RPMI7951 (cell line): ENCODE data around the gene STK17B. TPM values are rescaled to one million over a fixed set of nuclear protein-coding genes. Genes with fewer than 3 reads are reported as not detected.
A peak's percentile ranks its signal among the peaks of the same experiment; 100 is the strongest.

Experiments used
- DNase-seq: peaks from one replicate; pipeline ENCODE4 v3.0.0-alpha.2; 2012; ENCODE audit warnings: low read depth
- total RNA-seq: library from RNA; depleted of rRNA; stranded (reverse); fragments of >200 nt; shearing (Covaris generic); gene quantifications from 2 replicates; pipeline ENCODE4 v1.2.3, GENCODE V29; 2014

The STK17B gene
- total RNA-seq, 1 experiment from 2014 or later = 75.5 TPM

DNA sequence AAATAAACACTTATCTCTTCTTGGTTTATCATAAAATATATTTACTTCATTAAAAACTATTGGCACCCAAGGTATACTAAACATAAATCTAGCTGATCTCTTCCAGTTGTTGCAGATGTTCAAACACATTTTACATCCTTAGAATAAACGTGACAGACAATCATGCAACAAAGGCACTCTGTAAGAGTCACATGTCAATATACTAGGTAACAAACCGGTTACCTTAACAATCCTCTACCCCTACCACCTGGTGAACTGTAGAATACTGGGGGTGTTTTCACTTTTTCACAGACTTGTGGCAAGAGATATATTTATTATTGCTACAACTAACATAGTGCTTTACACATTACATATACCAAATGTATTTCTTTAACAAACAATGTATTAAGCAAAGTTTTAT is 15.8 kb downstream of the STK17B start:
- DNase-seq = no peak

DNA sequence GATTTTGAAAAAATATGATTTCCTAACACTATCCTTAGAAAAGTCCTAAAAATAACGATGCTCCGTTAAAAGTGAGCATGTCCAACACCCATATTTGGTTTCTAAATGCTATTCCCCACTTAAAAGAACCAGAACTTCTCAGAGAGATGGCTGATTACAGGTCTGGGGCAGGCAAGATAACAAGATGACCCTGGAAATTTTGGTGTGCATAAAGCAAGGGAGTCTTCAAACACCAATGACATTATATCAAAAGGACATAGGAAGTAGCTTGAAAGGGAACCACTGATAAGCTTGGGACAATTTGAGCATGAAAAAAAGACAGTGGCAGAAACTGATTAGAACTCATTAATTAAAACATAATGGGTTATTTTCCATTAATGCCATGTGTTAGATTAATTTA is 17.9 kb downstream of the STK17B start:
- DNase-seq = no peak

DNA sequence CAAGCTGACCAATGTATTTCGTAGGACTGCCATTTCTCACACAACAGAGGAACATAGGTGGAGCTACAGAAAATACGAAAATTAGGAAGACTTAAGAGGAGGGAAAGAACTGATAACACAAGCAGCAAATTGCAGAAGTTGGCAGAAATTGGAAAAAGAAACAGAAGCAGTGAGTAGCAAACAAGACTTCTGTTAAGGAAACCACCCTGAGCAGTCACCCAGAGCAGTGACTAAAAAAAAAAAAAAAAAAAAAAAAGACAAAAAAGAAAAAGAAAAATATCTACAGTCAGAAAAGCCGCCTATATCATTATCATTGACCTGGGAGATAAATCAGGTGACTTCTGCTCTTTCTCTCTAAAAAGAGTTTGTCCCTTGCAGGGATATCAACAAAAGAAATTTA is 21.4 kb downstream of the STK17B start:
- DNase-seq = no peak

DNA sequence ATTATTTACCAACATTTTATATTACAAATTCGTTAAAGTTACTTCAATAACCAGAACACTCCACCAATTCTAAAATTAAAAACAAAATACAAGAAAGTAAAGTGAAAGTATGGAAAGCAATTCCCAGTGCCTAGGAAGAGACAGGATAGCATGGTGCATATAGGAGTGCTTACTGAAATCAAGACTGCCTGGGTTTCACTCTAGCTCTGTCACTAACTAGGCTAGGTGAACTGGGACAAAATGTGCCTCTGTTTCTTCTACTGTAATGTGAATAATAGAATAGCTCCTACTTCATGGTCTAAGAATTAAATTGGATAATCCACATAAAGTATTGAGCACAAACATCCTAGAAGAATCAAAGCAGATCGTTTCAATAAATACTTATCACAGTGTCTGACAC is 22.6 kb downstream of the STK17B start:
- DNase-seq = no peak

DNA sequence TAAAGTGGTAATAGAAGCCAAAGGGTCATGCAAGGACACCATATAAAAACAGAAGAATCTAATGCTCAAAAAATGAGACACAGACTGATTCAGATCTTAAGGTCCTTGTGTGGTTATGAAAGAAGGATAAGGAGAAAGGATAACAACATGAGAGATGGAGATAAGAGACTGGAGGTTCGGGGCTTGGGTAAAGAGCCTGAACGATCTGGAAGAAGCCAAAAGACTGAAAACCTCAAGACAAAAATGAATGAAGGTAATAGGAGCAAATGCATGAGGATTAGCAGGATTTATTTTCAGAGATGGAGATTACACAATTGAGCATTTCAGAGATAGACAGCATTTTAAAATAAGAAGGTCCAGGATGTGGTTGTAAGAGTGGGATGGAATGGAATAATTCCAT is 26.1 kb downstream of the STK17B start:
- DNase-seq = no peak

DNA sequence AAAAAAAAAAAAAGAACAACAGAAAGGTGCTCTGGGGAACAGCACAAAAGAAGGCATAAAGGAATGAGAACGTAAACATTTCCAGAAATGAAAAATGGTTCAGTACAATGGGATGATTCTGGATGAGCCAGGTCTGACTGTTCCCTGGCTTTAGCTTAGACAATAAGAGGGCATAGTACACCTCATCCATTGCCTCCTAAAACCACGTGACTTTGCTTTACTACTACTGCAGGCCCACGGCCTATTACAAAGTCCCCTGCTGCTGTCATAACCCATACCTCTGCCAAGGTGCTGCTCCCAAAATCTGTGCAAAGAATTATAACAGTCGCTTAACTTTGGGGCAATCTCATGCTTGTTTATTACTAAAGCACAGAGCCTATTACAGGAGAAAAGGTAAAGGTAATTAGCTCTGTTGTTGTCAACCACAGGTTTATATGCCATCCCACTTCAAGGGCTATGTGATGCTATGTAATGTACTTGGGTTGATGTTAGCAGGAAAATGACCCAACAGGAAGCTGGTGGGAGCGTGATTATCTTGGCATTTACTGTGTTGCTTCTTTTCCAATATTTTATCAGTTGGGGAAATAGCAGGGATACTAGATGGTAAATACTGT is 26.8 kb downstream of the STK17B start:
- no peak for DNase-seq

DNA sequence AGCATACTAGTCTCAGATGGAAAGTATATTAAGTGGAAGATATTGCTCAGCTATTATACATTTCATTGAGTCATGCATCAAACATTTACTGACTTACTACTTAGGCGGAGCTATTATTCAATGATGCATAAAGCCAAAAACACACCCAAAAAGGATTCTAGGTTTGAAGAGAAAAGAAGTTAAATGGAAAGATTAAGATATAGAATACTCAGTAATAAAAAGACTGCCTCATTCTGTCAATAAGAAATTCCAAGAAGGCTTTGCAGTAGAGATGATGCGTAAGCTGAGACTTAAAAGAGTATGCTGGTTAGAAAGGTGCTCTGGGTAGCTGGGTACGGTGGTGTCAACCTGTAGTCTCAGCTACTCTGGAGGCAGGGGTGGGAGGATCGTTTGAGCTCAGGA is 27.6 kb downstream of the STK17B start:
- DNase-seq = no peak

DNA sequence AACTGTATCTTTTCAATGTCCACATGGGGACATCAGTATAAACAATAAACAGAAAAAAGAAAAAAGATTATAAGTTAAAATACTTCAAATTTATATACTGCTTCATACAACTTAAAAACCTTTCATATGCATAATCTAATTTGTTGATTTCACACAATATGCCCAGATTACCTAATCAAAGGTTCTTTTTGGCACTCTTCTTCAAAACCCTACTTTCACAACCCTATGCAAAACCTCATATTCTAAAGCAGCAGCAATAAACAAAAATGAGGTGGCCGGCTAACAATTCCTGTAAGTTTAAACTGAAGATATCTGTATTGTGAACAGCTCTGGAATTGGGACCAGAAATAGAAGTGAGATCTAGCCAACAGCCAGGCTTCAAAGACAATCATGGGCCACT is 28.6 kb downstream of the STK17B start:
- no peak for DNase-seq

DNA sequence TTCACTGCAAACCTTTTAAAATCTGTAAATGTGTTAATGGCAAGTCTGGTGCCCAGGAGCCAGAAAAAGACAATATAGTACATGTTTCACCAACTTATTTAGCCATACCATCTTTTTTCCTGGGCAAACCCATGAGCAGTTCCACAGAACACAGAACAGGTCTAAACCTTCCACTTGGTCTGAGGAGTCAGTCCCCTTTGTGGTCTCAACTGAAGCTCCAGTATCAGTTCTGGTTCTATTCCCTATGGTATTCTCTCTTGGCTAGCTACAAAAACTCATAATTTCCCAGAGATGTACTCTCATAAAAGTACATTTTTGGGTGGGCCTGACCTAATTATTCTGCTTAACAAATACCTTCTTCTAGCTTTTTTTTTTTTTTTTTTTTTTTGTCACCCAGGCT is 31.2 kb downstream of the STK17B start:
- DNase-seq = no peak

DNA sequence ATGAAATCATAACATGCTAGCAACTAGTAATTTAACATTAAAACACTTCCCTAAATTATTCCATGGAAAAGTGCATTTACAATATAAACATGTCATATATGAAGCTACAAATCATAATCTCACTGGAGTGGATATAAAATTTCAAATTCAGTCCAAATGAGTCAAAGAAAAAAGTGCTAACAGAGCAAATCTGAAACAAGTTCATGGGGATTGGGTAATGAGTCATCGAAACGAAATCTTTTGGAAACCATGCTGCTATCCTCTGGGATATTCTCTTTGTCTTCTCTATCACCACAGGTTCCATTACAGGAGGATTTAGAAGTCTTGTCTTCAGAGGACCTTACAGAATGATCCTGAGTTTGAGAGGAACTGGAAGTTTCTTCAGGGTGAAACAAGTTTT is 34.1 kb downstream of the STK17B start:
- peak; percentile 70 for DNase-seq

DNA sequence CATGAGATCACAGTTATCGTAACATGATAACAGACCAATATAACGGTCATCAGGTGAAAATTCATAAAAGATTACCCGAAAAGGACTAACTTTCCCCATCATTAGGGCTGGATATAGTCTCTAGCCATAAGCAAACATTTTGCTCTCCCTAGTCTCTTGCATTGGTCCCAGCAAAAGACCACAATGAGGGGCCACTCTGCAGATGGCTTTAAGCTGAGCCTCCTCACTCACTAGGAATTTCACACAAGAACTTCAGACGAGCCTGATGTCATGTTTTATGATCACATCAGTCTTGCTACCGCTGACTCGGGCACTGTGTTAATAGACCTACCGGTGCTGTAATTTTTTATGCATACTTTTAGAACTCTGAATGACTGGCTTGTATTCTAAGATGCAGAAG is 35.2 kb downstream of the STK17B start:
- DNase-seq = no peak

DNA sequence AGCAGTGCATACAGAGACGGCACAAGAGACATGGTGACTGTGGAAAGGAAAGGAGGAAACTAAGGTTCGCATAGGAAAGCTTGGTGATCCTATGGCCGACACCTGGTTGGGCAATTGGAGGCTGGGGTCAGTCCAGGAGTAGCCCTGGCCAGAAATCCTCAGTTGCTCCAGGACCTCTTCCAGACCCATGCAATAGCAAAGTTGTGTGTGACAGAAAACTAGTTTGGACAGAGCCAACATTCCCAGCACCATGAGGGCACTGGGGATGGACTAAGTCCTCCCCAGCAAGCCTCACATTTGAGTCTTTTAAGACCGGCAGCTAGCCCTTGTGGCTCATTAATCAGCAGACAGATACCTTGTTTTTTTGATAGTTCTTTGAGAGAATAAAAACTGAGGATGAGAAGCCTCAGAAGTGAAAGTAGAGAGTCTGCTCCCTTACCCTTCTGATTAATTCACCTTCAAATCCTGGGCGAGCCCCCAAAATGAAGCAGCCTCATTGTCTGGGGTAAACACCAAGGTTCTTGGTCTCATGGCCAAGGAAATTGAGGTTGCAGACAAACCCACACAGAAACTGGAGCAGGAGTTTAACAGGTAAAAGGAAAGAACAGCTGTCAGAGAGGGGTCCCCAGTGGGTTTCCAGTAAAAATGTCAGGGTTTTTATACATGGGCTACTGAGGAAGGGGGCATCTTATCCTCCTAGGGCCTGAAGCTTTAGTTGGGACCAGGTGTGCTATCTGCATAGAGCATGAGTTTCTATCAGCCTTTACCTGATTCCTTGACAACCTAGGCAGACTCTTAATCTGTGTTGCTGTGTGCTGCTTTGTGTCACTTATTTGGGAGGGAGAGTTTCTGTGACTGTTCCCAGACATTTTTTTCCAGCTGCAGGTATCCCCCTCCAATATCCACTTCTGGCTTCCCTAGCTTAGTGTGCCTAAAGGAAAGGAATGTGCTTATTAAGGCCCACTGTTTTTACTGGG is 39.1 kb downstream of the STK17B start:
- DNase-seq = peak; percentile 41

DNA sequence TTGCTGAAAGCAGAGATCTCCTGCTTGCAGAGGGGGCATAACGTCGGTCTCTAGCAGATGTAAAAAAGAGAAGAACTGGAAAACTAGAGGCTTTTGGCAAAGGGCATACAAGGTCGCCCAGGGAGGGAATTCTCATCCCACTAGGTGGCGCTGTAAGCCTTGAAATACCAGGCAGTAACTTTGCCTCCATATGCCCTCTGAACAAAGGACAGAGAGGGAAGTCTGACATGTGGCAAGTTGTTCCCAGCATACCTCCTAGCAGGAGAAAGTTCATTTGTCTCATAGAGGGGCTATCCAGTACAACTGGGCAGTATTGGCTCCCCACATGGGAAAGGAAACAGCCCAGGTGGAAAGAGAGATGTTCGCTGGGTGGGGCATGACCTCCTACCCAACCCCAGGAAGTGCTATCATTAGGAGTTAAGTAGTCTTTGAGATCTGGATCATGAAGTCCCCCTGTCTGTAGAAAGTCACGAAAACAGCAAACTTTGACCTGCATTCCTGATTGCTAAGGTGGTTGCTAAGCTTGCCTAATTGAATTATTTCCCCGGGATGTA is 39.9 kb downstream of the STK17B start:
- peak; percentile 65 for DNase-seq

DNA sequence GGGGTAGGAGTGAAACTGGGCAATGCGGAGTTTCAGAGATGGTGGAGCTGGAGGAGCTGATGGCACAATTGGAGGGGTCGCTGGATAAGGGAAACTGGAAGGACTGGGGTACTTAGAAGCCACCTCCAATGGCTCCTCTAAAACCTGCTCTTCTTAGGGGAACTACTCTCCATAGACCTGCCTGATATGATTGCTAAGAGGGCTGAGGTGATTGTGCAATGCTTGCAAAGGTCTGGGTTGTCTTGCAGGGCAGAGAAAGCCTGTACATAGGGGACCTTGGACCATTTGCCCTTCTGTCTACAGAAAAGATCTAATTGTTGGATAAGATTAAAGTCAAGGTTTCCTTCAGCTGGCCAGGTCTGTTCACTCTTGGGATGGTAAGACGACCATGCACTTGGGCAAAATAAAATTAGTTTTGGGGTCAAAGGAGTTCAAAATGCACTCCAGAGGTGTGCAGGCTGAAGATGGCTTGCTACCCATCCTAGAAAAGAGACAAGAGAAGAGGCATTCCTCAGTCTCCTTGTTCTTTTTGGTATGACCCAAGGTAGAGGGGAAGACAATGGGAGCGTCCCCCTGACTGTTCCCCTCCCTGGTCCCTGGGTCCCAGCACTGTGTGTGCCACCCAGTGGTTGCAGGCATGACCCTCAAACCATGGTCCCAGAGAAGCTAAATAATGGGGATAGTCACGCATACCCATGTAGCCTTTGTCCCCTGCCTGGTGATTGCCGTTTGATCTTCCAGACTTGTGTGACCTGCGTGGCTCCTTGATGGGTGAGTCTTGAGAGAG is 41.1 kb downstream of the STK17B start:
- DNase-seq = no peak

DNA sequence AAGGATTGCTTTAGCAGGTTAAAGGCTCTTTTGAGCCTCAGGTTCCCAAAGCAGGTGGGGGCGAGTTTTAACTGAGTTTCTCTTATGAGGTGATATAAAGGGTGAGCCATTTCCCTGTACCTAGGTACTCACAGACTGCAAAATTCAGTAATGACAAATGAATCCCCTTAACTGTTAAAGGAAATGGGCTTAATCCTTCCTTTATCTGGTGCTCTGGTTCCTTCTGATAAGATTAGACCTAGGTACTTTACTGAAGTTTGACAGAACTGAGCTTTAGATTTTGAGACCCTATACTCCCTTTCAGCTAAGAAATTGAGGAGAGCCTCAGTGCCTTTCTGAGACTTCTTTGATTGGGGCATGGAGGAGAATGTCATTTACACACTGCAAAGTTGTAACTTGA is 42.6 kb downstream of the STK17B start:
- no peak for DNase-seq

DNA sequence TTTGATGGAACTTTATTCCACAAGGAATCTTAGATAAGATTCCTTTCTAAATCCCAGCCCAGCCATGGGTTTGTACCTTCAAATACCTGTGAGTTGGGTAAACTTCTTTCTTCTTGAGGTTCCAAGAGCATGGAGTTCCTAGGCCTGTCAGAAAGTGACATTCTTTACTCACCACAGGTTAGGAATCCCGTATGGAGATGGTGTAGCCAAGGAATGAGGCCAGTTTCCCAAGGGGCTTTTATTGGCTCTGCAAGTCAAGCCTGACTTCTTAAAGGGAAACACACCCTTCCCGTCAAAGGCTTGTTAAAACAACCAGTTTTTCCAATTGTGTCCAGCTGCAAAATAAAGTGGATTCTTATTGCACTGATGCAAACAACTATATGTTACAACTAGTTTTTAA is 45.8 kb downstream of the STK17B start:
- peak; percentile 13 for DNase-seq

DNA sequence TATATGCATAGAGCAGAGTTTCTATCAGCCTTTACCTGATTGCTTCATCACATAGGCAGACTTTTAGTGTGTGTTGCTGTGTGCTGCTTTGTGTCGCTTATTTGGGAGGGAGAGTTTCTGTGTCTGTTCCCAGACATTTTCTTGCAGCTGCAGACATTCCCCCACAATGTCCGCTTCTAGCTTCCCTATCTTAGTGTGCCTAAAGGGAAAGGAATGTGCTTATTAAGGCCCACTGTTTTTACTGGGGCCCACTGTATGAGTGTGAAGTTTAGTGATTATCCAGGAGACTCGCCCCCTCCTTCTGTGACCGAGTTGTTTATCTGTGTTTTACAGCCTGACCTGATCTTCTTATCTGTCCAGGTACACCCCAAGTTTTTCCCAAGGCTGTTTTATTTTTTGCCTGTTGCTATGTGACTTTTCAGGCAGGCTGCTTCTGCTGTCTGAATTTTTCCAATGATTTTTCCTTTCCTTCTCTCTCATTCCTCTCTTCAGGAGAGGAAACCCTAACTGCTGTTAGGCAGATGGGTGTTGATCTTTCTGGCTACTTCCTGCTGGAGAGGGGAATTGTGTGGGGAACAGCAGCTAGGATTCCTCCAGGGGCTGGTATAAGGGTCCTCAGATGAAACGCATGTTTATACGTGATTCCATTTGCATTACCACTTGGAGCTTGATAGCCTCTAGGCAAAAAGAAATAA is 47.6 kb downstream of the STK17B start:
- peak; percentile 48 for DNase-seq

DNA sequence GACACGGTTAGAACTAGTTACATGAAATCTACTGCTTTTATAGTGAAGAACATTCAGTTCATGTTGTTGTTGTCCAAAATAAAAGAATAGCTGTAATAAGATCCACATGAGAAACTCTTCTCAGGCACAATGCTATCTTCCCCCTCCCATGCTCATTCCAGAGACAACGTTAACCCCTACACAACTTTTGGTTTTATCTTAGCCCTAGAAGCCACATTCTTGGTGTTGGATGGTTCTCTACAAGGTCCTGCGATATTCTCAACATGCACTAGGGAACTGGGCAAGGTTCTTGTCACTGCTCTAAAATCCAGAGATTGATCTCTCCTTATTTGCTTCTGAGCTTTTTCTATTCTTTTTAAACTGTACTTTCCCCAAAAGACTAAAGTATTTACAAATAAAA is 51.5 kb downstream of the STK17B start:
- no peak for DNase-seq

DNA sequence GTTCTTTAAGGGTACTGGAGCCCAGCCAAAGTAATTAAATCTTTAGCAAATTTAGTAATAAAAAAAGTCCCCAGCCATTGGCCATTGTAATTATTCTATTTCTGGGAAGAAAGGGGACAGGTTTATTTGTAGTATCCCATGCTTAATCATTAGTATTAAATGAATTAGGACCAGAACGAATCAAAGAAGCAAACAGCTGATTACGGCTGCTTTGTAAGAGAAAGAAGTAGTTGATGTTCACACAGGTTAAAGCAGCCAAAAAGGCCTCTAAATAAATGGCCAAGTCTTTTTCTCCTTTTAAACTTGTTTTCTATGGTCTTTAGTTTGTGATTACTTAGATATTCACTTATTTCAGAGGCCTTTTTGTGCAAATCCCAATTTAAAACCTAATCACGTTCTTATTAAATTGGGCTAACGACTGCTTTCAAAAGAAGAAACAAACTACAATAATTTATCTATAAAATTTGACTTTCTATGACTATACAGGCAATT is 54.1 kb downstream of the STK17B start:
- DNase-seq = no peak

DNA sequence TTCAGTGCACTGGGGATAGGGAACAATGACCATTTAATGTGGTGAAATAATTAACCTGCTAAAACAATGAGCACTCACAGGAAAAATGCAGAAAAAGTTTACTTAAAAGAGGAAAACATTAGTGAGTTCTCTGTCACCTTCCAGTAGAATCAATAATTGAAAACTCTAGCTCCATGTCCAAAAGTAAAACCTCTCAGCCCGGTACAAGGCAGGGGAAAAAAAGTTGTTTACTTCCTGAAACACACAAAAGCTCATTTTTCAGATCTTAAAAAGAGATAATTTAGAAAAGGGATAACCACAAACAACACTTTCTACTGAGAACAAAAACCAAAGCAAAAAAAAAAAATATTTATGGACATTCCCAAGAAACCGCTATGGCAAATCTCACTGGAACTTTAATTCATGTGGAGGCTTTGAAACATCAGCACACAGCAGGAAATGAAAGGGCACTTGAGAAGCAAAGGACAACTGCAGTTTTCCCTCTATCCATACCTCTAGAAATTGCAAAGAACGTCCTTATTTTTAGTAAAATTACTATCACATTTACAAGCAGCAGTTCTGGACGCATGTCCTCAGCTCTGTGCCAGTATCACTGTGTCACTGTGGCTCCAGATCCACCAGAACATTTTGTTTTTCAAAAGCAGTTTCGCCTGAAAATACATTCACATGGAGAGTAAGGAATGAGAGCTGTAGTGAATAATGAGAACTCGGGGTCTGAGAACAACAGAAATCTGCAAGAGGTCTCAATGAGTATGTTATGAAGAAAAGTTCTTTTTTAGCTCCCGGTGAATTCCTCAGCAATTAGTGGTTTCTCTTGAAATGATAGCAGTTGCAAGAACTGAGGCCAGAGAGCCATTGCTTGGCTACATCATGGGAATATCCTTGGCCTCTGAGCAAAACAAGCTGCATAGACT is 58.1 kb downstream of the STK17B start:
- DNase-seq = peak; percentile 70
